ENCODE results near the gene NR1H2.
"Not testable (repeated sequence)": the region's sequence is repeated elsewhere in the genome, so short reads cannot be mapped to it uniquely, and the experiment has no call there.

Gene NR1H2

GRCh38 chr19:50387868-50388245, 11.6 kb downstream of the NR1H2 start:
- ChIA-PET POLR2A (no interaction called here), CTCF (interaction anchor here (0.6 to 2.3 kb wide), 3 partner anchors 9 to 73 kb away, joined by 3 to 8 read pairs (median 3); no protein-coding TSS in a partner anchor)
- no peak for TF ChIP-seq CTCF (IDR thresholded peaks at IDR 0.05; ENCODE audit: control extremely low read depth, extremely low read depth, low read depth, missing control alignments)
- no peak for DNase-seq (ENCODE audit: extremely low spot score)

- POLR2A ChIA-PET, result interaction anchor here (0.6 kb wide), 1 partner anchor 966 kb away, joined by 3 read pairs; no protein-coding TSS in a partner anchor
- CTCF ChIA-PET; DNase-seq (ENCODE audit: extremely low spot score): not testable (repeated sequence)
Observed at GRCh38 chr19:50390295-50390694, 14.0 kb downstream of the NR1H2 start.

GRCh38 chr19:50390952-50391351, 14.7 kb downstream of the NR1H2 start:
- POLR2A ChIA-PET; DNase-seq (ENCODE audit: extremely low spot score): not testable (repeated sequence)
- CTCF ChIA-PET, result interaction anchor here (1.4 kb wide), 1 partner anchor 25 kb away, joined by 4 read pairs; no protein-coding TSS in a partner anchor

GRCh38 chr19:50392759-50393158, 16.5 kb downstream of the NR1H2 start:
- ChIA-PET POLR2A (interaction anchor here (0.7 kb wide), 1 partner anchor 9 kb away, joined by 3 read pairs; the partner anchor contains the start of gene POLD1), CTCF (interaction anchor here (2.3 kb wide), 1 partner anchor 22 kb away, joined by 10 read pairs; no protein-coding TSS in a partner anchor)
- no peak for DNase-seq (ENCODE audit: extremely low spot score)
- TF ChIP-seq CTCF (IDR thresholded peaks at IDR 0.05; ENCODE audit: control extremely low read depth, extremely low read depth, low read depth, missing control alignments), result no peak

GRCh38 chr19:50393589-50393988, 17.3 kb downstream of the NR1H2 start:
- ChIA-PET CTCF (interaction anchor here (1.5 to 2.3 kb wide), 2 partner anchors 22 to 25 kb away, joined by 3 to 10 read pairs; no protein-coding TSS in a partner anchor), POLR2A (no interaction called here)
- no peak for TF ChIP-seq CTCF (IDR thresholded peaks at IDR 0.05; ENCODE audit: control extremely low read depth, extremely low read depth, low read depth, missing control alignments)
- DNase-seq (ENCODE audit: extremely low spot score), result no peak

- CTCF ChIA-PET, result interaction anchor here (1.1 to 2.3 kb wide), 3 partner anchors 21 to 67 kb away, joined by 3 to 10 read pairs (median 4); no protein-coding TSS in a partner anchor
- POLR2A ChIA-PET, result no interaction called here
- DNase-seq (ENCODE audit: extremely low spot score), result no peak
- no peak for TF ChIP-seq CTCF (IDR thresholded peaks at IDR 0.05; ENCODE audit: control extremely low read depth, extremely low read depth, low read depth, missing control alignments)
Observed at GRCh38 chr19:50394017-50394416, 17.8 kb downstream of the NR1H2 start.

GRCh38 chr19:50398675-50399367, 22.6 kb downstream of the NR1H2 start:
- CTCF ChIA-PET, result interaction anchor here (0.7 to 1.6 kb wide), 2 partner anchors 9 to 16 kb away, joined by 3 to 6 read pairs; no protein-coding TSS in a partner anchor
- no peak for DNase-seq (ENCODE audit: extremely low spot score)
- no peak for TF ChIP-seq CTCF (IDR thresholded peaks at IDR 0.05; ENCODE audit: control extremely low read depth, extremely low read depth, low read depth, missing control alignments)
- POLR2A ChIA-PET, result no interaction called here
